GM19395 (cell line): Measurements from ENCODE around the gene RAB11FIP4.

Experiments
- ATAC-seq: cut with Tn5 transposase; IDR thresholded peaks from one replicate; pipeline ENCODE4 v1.9.1; 2021; ENCODE audit warnings: mild to moderate bottlenecking, moderate library complexity; ENCODE audit not compliant: unreplicated experiment

Gene RAB11FIP4

DNA sequence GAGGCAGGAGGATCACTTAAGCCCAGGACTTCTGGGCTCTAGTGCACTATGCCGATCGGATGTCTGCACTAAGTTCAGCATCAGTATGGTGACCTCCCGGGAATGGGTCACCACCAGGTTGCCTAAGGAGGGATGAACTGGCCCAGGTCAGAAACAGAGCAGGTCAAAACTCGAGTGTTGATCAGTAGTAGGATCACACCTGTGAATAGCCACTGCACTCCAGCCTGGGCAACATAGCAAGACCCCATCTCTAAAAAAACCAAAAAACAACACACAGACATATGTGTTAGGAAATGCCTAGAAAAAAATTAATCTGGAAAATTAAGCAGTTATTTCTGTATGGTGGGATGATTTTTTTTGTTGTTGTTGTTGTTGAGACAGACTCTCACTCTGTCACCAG, 127.0 kb downstream of the RAB11FIP4 start:
- ATAC-seq, result no peak

DNA sequence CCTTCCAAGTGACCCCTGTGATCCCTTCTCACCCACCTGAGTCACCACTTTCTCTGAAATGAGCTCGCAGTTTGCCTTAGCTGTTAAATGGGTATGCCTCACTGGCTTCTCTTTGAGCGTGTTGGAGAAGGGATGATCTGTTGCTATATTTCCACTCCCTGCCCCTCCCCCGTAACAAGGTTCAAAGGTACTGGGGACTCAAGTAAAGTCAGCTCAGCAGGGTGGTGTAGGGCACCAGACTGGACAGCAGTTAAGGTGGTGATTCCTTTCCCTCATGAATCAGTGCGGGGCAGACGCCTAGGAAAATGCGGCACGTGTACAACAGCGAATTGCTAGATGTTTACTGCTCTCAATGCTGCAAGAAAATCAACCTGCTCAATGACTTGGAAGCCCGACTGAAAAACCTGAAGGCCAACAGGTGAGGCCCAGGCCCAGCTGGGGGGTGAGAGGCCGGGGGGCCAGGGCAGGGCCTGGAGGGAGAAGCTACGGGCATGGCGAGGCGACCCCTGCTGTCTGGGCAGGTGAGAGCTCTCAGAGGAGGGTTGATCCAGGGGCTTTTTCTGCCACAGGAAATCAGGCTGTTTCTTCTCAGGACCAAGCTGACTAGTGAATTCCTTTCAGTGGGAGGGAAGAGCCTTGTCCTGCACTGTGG, 130.3 kb downstream of the RAB11FIP4 start:
- ATAC-seq, result no peak

DNA sequence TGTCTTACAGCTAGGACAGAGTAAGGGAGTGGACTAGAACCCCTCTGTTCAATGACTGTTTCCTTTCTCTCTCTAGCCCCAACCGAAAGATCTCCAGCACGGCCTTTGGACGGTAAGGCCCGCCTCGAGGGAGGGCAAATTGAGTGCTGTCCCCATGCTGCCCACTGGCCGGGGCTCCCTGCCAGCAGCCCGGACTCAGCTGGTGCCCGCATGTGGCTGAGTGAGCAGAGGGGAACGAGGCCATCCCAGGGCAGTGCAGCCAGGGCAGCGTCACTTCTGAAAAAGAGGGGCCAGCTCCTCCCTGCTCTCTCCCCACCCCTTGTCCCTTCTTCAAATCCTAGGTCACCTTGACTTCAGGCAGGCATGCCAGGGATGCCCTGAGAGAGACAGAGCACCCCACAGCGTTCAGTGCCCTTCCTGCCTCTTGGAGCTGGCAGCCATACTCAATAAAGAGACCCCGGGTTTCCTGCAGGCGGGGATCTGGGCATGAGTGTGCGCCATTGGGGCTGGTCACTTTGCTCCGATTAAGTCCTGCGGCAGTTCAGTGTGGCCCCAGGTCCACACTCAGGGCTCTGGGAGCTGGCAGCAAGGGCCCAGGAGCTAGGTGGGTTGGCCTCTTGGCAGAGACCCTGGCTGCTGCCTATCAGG, 130.9 kb downstream of the RAB11FIP4 start:
- no peak for ATAC-seq

DNA sequence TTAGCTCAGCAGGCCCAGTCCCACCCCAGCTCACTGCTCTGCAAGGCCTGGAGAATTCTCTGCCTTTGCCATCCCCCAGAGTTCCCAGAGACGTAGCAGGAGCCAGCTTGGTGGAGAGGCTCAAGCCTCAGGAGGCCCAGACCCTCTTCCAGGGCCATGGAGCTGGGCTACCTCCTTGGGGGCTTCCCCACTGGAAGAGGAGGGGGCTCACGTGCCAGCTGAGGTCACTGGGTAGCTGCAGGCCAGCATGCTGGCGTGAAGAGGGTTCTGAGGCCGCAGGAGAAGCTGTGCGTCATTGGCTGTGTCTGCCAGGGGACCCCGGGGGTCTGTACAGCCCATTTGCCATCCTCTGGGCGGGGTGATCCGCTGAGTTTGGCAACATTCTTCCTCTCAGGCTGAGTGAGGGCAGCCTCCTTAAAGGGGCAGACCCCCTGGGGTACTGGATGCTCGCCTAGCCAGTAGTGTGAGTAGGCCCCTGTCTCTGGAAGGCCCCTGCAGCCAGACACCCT, 131.6 kb downstream of the RAB11FIP4 start:
- no peak for ATAC-seq

DNA sequence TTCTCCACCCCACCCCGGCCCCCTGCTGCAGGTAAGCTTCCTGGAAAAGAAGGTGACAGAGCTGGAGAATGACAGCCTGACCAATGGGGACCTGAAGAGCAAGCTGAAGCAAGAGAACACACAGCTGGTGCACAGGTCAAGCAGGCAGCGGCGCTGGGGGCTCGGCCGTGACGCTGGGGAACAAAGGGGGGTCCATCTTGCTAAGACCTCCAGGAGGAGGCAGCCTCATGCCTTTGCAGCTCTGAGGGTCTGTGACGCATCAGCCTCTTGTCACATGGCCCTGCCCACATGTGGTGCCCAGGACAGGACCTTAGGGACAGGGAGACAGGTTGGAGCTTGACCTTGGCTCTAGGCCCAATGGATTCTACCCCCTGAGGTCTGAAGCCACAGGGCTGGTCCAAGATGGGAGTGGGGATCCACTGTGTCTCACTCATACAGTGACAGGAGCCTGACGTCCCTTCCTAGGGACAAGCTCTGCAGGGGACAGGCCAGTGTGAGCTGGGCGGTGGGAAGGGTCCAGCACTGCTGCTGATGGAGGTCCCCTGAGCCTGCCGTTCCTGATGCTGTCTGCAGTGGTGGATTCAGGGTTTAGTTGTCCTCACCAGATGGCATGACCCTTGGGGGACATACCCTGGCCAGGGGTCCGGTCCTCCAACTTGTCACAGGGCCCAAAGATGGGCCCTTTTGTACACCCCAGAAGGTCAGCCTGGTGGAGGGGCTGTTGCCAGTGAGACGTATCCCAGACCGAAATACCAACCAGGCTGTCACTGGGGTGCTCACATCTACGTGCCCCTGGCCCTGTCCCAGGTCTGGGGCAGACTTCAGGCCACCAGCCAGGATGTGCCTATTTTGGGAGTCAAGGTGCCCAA, 132.6 kb downstream of the RAB11FIP4 start:
- no peak for ATAC-seq

DNA sequence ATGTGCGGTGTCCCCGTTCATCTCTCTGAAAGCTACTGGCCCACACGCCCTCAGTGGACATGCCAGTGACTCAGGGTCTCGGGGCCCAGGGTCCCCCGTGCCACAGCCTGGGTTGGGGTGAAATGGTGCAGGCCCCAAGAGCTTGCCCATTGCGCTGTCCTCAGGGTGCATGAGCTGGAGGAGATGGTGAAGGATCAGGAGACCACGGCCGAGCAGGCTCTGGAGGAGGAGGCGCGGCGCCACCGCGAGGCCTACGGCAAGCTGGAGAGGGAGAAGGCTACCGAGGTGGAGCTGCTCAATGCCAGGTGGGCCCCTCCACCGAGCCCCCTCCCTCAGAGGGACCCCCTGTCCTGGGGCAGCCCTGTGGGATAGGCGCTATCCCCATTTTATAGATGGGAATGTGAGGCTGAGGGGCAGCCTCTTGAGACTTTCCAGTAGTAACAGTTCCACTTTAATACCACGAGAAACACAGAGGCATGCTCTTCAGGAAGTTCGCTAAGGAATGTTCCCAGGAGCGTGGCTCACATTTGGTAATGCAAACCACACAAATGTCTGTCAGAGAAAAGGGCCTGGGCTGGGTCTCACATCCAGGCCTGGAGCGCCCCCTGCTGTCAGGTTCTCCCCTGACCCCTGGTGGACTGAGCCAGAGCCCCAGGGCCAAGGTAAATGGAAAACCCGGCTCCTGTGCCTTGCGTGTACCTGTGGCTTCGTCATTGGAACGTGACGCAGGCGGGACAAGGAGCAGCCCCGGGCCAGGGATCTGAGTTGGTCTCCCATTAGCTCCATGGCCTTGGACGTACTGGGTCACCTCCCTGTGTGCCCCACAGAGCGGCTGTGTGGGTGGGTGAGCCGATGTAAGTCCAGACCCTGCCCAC, 133.7 kb downstream of the RAB11FIP4 start:
- ATAC-seq, result no peak

DNA sequence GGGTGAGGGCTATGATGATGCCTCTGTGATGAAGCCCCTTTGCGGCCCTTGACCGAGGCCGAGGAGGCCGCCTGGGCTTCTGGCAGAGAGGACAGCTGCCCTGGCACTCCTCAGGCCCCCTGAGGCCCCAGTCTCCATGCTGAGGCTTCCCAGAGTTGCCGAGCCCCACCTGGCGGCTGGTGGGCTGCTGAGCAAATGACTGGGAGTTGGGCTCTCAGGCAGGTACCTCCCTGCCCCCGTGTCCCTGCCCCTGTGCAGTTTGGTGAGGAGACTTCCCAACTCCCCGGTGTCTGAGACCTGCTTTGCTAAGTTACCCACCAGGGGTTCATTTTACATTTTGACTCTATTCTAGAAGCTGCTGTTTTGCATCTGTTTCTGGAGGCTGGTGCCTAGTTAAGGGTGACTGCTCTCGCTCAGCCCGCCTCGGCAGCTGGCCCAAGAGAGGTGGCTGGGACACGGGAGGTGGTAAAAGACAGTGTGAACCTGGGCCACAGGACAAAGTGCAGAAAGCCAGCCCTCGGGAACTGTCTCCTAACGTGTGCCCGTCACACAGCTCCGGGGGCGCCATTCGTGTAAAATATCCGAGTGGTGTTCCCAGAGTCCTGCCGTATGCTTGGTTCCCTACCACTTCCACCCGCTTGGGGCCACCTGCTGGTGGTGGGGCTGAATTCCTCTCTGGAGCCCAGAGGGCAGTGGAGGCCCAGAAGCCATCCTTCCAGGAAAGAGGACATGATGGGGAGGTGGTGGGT, 134.5 kb downstream of the RAB11FIP4 start:
- ATAC-seq, result no peak

DNA sequence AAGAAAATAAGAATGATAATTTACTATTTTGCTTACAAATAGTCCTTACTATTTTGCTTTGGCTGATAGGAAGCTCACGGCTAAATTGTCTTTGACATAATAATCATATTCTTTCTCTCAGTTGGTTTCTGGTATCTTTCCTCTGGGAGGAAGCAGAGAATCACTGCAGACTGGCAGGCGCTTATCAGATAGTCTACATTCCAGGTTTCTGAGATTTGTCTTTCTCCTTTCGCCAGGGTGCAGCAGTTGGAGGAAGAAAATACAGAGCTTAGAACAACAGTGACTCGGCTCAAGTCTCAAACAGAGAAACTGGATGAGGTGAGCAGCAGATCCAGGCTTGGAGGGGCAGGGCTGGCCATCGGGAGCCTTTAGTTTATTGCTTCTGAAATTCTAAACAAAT, 136.1 kb downstream of the RAB11FIP4 start:
- ATAC-seq, result no peak

DNA sequence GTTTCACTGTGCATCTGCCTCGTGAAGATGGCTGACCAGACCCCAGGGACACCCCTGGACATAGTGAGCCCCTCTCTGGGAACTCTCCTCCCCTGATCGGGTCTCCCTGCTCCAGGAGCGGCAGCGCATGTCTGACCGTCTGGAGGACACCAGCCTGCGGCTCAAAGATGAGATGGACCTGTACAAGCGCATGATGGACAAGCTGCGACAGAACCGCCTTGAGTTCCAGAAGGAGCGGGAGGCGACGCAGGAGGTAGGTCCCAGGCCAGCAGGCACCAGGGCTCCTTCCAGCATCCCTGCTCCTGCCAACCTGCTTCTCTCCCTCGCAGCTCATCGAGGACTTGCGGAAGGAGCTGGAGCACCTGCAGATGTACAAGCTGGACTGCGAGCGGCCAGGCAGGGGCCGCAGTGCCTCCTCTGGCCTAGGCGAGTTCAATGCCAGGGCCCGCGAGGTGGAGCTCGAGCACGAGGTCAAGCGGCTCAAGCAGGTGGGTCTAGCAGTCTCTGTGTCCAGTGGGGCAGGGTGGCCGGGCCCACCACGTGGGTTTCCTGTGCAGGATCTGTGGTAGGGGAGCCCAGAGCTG, 136.9 kb downstream of the RAB11FIP4 start:
- no peak for ATAC-seq

DNA sequence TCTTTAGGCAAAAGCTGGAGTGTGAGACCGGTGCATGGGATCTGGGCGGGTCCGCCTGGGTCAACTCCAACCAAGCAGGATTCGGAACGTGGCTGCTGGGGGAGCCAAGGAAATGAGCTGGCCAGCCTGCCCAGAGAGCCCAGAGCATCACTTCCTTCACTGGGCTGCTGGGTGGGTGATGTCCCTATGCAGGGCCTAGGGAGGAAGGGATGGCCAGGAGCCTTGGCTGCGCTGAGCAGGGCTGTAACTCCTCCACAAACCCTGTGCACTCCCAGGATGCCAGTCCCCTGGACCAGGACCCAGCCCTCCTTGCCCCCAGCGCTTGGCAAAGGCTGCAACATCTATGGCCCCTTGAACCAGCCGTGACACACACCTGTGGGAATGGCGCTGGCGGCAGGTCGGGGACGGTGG, 138.4 kb downstream of the RAB11FIP4 start:
- no peak for ATAC-seq

DNA sequence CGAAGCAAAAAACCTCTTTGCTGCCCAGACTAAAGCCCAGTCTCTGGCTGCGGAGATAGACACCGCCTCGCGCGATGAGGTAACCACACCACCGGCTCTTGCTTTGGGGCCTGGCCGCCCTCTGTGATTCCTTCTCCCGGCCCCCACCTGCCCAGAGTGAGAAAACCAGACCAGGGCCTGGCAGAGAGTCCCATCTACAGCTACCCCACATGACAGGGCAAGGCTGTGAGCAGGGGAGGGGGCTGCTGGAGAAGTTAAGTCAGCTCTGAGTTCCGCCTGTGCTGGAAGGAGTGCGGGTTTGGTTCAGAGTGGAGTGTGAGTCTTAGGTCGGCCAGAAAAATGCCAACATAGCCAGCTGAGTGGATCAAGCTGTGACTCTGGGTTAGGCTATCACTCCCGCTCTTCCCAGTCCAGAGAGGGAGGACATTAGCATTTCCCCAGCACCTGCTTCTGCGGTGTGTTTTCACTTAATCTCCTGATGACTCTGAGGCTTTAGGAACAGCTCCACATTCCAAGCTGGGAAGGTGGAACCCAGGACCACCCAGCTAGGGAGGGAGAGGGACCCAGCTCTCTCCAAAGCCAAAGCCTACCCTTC, 139.0 kb downstream of the RAB11FIP4 start:
- no peak for ATAC-seq

DNA sequence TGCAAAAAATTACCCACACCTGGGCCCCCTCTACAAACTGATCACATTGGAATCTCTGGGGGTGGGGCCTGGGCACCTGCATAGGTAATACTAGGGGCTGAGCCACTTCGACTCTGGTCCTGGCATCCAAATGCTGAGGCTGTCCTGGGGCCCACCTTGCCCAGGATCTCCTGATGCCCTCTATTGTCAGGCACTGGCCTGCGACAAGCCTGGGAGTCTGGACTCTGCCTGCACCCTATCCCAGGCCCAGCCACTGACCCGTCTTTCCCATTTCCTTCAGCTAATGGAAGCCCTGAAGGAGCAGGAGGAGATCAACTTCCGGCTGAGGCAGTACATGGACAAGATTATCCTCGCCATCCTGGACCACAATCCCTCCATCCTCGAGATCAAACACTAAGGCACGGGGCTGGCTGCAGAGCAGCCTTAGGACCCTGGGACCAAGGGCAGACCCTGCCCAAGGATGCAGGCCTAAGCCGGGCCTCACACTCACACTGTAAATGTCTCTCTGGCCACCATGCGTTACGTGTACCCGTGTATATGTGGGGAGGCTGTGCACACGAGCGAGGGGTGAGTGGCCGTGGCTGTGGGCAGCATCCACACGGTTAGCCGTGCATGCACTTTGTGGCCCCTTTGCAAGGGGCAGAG, 140.0 kb downstream of the RAB11FIP4 start:
- ATAC-seq, result no peak

DNA sequence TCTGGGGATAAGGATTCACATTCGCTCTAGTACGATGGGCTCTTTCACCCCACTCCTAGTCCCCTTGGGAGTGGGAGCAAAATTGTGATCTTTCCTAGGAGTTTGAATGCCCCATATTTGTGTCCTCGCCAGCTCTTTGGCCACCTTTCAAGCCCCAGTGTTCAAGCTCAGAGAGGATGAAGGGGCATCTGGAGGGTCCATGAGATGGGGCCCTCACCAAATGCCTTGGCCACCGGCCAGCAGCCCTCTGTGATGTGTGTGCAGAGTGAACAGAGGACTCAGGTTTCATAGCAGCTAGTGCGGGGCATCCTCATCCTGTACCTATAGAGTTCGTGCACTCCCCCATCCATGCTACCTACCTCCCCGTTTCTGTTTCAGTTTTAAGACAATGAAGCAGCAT, 140.6 kb downstream of the RAB11FIP4 start:
- no peak for ATAC-seq

DNA sequence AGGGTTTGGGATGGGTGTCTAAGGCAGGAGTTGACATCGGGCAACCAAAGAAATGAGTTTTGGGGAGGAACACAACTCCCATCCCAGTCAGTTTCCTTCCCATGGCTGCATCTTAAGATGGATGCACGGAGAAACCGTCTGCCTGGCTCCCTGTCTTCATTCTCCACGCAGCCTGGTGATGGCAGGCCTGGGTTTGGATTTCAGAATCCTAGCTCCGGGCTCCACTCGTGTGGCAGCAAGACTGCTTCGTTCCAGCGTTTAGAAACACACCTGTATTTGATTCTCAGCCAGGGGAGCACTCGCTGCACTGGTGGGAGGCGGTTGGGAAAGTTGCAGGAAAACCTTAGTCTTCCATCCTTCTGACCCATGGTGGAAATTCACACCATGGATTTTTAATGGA, 141.1 kb downstream of the RAB11FIP4 start:
- no peak for ATAC-seq

DNA sequence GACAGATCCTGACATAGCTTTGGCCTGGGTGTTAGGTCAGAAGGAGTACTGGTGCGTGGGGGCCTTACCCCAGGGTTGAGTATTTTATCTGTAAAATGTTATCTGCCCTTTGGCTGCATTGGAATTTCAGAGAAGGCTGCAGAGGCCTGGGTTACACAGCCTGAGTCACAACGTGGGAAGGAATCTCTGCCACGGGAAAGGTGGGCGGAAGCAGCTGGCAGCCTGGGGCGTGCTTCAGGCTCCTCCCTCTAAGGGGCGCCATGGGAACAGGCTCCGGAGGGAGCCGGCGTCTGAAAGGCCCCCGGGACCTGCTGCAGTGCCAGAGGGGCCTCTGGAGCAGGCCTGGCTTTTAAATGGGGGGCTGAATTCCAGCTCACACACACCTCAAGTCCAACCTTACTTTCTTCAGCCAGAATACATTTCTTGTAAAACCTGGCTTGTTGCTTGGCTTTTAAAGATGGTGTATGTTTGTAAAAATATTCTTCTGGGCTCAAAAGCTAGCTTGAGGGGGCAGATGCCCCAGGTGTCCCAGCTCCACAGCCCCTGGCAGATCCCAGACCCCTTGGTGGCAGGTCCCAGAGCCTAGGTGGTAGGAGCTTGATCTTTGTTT, 142.2 kb downstream of the RAB11FIP4 start:
- ATAC-seq, result no peak

DNA sequence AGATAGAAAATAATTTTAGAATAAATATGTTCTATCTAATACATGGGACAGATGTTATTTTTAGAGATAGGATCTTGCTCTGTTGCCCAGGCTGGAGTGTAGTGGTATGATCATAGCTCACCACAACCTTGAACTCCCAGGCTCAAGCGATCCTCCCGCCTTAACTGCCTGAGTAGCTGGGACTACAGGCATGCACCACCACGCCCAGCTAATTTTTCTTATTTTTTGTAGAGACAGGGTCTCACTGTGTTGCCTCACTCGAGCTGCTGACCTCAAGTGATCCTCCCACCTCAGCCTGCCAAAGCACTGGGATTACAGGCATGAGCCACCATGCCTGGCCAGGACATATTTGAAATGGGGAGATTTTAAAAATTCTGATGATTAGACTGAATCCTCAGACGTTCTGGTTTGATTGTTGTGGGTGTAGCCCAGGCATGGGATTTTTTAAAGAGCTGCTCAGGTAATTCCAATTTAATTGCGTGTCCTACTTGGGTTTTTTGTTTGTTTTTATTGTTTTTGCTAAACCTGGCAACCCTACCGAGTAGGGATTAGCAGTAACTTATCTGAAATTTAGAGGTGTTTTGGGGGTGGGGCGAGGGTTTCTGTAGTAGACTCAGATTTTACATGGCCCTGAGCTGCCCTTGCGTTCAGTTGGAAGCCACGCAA, 142.9 kb downstream of the RAB11FIP4 start:
- no peak for ATAC-seq

DNA sequence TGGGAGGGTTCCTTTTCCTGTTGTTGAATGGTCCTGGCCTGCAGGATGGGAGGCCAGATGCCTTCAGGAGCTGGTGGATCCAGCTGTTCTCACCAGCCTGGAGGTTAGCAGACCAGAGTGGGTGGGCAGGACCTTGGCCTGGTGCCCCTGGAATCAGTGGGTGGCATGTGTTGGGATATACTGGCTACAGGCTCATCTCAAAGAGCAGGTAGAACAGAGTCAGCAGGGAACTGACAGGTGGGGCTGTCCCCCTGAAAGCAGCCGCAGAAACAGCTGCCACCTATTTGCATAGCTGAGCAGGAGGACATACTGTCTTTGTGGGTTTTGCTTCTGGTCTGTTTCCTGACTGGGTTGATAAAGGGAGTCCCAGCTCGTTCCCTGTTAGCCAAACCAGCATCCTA, 144.1 kb downstream of the RAB11FIP4 start:
- ATAC-seq, result peak; percentile 81

DNA sequence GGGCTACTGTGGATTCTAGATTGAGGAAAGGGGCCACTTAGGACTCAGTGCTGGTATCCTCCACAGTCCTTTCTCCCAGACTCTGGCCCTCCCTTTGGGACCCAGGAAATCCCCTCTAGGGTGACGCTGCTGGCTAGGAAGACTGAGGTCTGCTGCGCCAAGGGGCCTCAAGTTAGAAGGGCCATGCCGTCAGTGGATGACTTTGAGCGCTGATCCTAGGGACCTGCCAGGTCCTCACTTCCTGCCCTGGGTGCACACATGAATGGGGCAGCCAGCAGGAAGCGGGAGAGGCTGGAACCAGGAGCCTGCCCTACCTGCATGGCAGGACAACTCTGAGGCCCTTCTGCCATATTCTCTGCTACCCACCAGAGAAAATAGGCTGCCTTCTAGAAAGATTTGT, 145.0 kb downstream of the RAB11FIP4 start:
- no peak for ATAC-seq
